ENCODE results near the gene SQOR. TPM values are rescaled to one million over a fixed set of nuclear protein-coding genes. Genes with fewer than 3 reads are reported as not detected.
A peak's percentile ranks its signal among the peaks of the same experiment; 100 is the strongest.

The SQOR gene
- total and polyA plus RNA-seq, 9 donors = 5.5 to 35.1 (median 11.8) TPM

DNA sequence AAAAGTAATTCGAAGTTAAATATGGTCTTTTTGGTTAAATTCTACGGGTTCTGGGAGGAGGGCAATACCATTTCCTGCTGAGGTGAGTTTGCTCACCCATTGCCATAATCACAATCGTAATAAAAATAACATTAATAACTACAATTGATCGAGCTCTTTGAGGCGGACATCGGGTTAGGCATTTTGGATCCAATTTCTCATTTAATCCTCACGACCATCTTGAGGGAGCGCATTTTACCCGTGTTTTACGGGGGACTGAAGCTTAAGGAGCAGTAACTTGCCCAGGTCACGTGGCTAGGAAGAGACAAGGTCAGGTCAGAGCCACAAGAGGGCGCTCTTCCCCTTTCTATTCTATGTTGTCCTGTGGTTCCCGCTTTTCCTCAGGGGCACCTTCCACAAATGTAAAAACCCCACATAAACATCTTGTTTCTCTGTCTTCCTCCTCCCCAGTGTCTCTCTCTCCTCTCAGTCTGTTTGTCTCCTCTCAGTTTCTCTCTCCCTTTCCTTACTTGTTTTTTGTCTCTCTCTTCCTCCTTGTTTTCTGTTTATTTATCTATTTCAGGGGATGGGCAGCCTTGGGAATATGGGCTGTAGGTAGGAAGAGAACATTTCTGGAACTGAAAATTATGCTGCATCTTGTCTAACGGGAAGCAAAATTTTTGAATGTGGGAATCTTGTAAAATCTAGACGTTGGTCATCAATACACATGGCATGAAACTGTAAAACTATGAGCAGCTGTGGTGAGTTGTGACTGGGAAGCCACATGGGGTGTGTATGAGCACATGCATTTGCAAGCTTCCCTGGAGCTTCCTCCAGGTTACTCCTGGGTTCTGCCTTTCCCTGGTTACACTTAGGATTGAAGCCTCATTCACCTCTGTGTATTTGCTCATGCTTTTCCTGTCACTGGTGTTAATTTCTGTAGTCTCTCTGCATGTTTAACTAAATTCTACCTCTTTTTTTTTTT is 71.0 kb downstream of the SQOR start:
- Histone ChIP-seq H3K4me3 (peak overlapping the region; percentile 40), H3K4me1 (ENCODE audit: insufficient read depth) (peaks cover 5% of the 10 kb centered on the region), H3K27me3 (no peaks in the 10 kb centered on the region), H3K36me3 (no peaks in the 10 kb centered on the region), H3K9me3 (no peaks in the 10 kb centered on the region), H3K27ac (no peak overlapping the region)
- 2 to 3% (median 2%) methylated on average over 15 of the region's 15 CpGs for WGBS, 3 donors
- no peak for TF ChIP-seq EP300 (IDR thresholded peaks at IDR 0.05)
- no peak for TF ChIP-seq POLR2A (IDR thresholded peaks at IDR 0.05)
- TF ChIP-seq, protein P1, sequence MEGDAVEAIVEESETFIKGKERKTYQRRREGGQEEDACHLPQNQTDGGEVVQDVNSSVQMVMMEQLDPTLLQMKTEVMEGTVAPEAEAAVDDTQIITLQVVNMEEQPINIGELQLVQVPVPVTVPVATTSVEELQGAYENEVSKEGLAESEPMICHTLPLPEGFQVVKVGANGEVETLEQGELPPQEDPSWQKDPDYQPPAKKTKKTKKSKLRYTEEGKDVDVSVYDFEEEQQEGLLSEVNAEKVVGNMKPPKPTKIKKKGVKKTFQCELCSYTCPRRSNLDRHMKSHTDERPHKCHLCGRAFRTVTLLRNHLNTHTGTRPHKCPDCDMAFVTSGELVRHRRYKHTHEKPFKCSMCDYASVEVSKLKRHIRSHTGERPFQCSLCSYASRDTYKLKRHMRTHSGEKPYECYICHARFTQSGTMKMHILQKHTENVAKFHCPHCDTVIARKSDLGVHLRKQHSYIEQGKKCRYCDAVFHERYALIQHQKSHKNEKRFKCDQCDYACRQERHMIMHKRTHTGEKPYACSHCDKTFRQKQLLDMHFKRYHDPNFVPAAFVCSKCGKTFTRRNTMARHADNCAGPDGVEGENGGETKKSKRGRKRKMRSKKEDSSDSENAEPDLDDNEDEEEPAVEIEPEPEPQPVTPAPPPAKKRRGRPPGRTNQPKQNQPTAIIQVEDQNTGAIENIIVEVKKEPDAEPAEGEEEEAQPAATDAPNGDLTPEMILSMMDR (IDR thresholded peaks at IDR 0.05) = peak; percentile 67 to 73 (median 68)
- DNase-seq = peak; percentile 58 to 75 (median 70)
- intact Hi-C loops (cut with DNase I) = no loop called here

- Histone ChIP-seq H3K27ac (no peak overlapping the region), H3K36me3 (no peaks in the 10 kb centered on the region), H3K4me1 (ENCODE audit: insufficient read depth) (no peaks in the 10 kb centered on the region), H3K4me3 (no peak overlapping the region), H3K27me3 (no peaks in the 10 kb centered on the region), H3K9me3 (no peaks in the 10 kb centered on the region)
- WGBS, 3 donors = 18 to 27% (median 21%) methylated on average over 6 of the region's 6 CpGs
- intact Hi-C loops (cut with DNase I) = no loop called here
- TF ChIP-seq POLR2A (IDR thresholded peaks at IDR 0.05) = no peak
- TF ChIP-seq, protein P1 (IDR thresholded peaks at IDR 0.05) = no peak
- no peak for TF ChIP-seq EP300 (IDR thresholded peaks at IDR 0.05)
- DNase-seq = no peak
Observed at GRCh38 chr15:45710657-45711056, 75.8 kb downstream of the SQOR start.

- H3K36me3 ChIP-seq = no peaks in the 10 kb centered on the region
- TF ChIP-seq EP300 (IDR thresholded peaks at IDR 0.05) (no peak), POLR2A (IDR thresholded peaks at IDR 0.05) (no peak)
- TF ChIP-seq, protein P1 (IDR thresholded peaks at IDR 0.05) = peak in 1 of 3 donors; percentile 47
- 21 to 25% (median 24%) methylated on average over 24 of the region's 24 CpGs for WGBS, 3 donors
Observed at GRCh38 chr15:45714590-45715488, 80.0 kb downstream of the SQOR start.

DNA sequence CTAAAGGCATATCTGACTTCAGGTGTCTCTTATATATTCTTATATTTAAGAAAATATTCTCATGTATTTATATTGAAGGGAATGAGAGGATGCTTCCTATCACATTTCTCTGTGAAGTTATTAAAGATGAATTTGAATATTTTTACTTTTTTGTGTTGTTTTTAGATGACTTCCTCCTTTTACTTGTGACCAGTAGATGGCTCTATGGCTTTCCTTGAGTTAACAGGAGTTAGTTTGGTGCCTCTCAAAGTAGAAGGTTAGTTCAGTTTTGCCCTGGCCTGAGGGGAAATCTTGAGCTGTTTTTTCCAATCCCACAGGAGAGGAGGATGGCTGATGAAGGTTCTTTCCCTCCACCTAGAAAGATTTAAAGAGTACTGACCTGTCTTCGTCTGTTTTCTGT is 80.7 kb downstream of the SQOR start:
- Histone ChIP-seq H3K27me3 (no peaks in the 10 kb centered on the region), H3K4me1 (ENCODE audit: insufficient read depth) (no peaks in the 10 kb centered on the region), H3K9me3 (no peaks in the 10 kb centered on the region), H3K4me3 (no peak overlapping the region), H3K27ac (no peak overlapping the region), H3K36me3 (no peaks in the 10 kb centered on the region)
- DNase-seq = no peak
- WGBS, 3 donors = 90 to 92% (median 92%) methylated on average over 1 of the region's 1 CpG
- TF ChIP-seq POLR2A (IDR thresholded peaks at IDR 0.05) (no peak), EP300 (IDR thresholded peaks at IDR 0.05) (no peak)
- TF ChIP-seq, protein P1 (IDR thresholded peaks at IDR 0.05) = no peak
- intact Hi-C loops (cut with DNase I) = no loop called here

More at GRCh38 chr15:45714590-45715488, 80.0 kb downstream of the SQOR start:
- peak in 2 of 5 donors; percentile 28 to 41 for DNase-seq
- intact Hi-C loops (cut with DNase I) = no loop called here
- no peak overlapping the region for H3K27ac ChIP-seq
- no peaks in the 10 kb centered on the region for H3K9me3 ChIP-seq
- H3K4me3 ChIP-seq = no peak overlapping the region
- H3K4me1 ChIP-seq (ENCODE audit: insufficient read depth) = no peaks in the 10 kb centered on the region
- no peaks in the 10 kb centered on the region for H3K27me3 ChIP-seq
